VCaP (cell line): ENCODE data around the gene FIZ1.
"Not testable (repeated sequence)": the region's sequence is repeated elsewhere in the genome, so short reads cannot be mapped to it uniquely, and the experiment has no call there.

Experiments used
- H3K27ac ChIP-seq: fragments of 450-650 bp; 2 replicates; pipeline ENCODE4 v1.5.1; 2017
- TF ChIP-seq, protein P1 (sequence below): fragments of 450-650 bp; conservative IDR thresholded peaks from 2 replicates; pipeline ENCODE4 v1.5.1; 2017; ENCODE audit warnings: mild to moderate bottlenecking, moderate library complexity

FIZ1 gene

DNA sequence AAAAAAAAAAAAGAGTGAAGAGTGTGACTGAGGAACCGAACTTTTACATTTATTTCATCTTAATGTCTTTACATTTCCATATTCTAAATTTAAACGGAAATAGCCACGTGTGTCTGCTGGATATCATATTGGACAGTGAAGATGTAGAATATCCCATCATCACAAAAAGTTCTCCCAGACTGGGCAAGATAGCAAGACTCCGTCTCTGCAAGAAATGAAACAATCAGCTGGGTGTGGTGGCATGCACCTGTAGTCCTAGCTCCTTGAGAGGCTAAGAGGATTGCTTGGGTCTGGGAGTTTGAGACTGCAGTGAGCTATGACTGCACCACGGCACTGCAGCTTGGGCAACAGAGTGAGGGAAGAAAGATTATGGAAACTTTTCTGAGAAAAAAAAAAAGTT lies 22.6 kb downstream of the FIZ1 start:
- H3K27ac ChIP-seq: no peak overlapping the region
- TF ChIP-seq, protein P1, sequence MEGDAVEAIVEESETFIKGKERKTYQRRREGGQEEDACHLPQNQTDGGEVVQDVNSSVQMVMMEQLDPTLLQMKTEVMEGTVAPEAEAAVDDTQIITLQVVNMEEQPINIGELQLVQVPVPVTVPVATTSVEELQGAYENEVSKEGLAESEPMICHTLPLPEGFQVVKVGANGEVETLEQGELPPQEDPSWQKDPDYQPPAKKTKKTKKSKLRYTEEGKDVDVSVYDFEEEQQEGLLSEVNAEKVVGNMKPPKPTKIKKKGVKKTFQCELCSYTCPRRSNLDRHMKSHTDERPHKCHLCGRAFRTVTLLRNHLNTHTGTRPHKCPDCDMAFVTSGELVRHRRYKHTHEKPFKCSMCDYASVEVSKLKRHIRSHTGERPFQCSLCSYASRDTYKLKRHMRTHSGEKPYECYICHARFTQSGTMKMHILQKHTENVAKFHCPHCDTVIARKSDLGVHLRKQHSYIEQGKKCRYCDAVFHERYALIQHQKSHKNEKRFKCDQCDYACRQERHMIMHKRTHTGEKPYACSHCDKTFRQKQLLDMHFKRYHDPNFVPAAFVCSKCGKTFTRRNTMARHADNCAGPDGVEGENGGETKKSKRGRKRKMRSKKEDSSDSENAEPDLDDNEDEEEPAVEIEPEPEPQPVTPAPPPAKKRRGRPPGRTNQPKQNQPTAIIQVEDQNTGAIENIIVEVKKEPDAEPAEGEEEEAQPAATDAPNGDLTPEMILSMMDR: no peak

DNA sequence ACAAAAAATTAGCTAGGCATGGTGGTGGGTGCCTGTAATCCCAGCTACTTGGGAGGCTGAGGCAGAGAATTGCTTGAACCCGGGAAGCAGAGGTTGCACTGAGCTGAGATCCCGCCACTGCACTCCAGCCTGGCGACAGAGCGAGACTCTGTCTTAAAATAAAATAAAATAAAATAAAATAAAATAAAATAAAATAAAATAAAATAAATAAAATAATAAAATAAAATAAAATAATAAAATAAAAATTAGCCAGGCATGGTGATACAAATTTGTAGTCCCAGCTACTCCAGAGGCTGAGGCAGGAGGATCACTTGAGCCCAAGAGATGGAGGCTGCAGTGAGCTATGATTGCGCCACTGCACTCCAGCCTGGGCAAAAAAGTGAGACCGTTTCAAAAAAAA lies 25.4 kb downstream of the FIZ1 start:
- not testable (repeated sequence) for H3K27ac ChIP-seq

DNA sequence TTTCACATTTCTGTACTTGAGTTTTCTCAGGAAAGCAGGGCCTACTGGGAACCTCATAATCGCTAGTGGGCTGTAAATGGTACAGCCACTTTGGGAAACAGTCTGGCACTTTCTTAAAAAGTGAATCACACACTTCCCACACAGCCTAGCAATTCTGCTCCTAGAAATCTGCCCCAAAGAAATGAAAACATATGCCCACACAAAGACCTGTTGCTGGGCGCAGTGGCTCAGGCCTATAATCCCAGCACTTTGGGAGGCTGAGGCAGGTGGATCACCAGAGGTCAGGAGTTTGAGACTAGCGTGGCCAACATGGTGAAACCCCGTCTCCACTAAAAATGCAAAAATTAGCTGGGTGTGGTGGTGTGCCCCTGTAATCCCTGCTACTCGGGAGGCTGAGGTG lies 29.8 kb downstream of the FIZ1 start:
- H3K27ac ChIP-seq: not testable (repeated sequence)

DNA sequence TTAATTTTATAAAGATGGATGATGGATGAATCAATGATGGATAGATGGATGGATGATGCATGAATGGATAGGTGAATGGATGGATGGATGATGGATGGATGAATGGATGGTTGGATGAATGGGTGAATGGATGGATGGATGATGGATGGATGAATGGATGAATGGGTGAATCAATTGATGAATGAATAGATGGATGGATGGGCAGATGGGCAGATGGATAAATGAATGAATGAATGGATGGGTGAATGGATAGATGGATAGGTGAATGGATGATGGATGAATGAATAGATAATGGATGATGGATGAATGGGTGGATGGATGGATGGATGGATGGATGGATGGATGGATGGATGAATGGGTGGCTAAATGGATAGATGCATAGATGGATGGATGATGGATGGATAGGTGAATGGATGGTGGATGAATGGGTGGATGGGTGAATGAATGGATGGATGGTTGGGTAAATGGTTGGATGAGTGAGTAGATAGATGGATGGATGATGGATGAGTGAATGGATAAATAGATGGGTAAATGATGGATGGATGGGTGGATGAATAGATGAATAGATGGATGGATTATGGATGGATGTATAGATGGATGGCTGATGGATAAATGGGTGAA lies 31.5 kb downstream of the FIZ1 start:
- TF ChIP-seq, protein P1: no peak

DNA sequence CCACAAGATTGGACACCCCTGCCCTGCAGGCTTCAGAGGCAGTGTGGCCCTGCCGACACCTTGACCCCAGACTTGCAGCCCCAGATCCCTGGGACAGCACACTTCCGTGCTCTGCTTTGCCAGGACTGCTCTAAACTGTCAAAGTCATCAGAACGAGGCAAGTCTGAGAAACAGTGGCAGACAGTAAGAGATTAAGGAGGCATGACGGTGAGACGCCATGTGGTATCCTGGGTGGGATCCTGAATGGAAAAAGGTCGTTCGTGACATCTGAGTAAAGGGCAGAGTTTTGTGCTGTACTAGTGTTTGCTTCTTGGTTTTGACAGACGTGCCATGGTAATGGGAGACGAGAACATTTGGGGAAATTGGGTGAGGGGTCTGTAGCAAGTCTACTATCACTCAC lies 32.5 kb downstream of the FIZ1 start:
- TF ChIP-seq, protein P1: no peak
- H3K27ac ChIP-seq: no peak overlapping the region

More for the DNA sequence above, 31.5 kb downstream of the FIZ1 start:
- no peak overlapping the region for H3K27ac ChIP-seq

DNA sequence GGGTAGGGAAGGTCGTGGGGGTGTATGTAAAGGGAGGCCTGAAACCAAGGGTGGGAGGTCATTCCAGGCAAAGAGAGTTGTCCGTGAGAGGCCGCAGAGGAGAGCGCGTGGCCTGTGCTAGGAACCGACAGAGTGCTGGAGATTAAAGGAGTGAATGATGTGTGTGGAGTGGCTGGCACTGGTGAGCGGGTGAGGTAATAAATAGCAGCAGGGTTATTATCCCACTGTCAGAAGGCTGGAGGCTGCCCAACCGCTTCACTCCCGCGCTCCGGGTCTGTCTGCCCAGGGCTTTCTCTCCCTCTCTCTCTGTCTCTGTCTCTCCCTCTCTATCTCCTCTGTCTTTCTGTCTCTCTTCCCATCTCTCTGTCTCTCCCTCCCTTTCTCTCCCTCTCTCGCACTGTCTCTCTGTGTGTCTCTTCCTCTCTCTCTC lies 36.0 kb downstream of the FIZ1 start:
- TF ChIP-seq, protein P1: no peak
- no peak overlapping the region for H3K27ac ChIP-seq

DNA sequence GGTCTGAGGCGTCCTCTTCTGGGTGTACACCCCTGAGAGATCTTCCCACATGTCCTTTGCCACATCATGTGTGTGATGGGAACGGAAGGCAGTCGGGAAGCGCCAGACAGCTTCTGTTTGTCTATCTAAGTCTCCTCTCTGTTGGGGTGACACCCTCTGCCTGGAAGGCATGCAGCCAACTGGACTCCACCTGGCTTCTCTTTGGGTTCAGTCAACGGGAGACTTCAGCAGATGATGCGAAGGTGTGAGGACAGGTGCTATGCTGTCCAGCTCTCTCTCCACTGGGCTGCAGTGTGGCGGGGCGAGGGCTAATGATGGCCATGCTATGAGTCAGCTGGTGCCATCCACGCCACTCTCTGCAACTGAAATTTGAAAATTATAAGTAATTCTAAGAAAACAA lies 39.6 kb downstream of the FIZ1 start:
- TF ChIP-seq, protein P1: no peak

DNA sequence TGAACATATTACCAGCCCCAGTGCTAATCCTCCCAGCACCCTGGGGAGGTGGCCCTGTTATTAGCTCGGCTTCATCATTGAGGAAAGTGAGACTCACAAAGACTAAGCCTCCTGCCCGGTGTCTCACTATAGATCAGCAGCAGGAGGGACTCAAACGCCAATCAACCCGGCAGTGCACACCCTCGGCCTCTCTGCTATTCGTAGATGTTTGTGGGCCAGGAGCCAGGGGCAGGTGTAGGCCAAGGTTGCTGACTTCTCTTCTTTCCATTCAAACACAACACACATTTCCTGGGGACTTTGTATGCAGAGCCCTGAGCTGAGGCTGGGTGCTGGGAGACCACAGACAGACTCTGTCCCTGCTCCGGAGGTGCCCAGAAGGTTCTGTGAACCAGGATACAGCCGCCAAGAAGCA lies 44.6 kb downstream of the FIZ1 start:
- no peak overlapping the region for H3K27ac ChIP-seq
- TF ChIP-seq, protein P1: no peak

More for the DNA sequence above, 39.6 kb downstream of the FIZ1 start:
- no peak overlapping the region for H3K27ac ChIP-seq

DNA sequence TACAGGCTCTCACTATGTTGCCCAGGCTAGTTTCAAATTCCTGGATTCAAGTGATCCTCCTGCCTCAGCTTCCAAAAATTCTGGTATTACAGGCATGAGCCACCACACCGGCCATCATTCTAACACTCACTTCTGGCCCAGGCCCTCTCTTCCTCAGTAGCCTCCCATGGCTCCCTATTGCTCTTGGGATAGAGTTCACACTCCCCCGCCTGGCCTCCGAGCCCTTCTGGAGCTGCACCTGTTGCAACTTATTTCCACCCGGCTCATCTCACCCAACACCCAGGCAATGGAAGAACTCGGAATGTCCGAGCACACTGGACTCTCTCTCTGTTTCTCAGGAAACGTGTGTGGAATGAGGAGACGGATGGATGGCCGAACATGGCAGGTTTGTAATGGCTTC lies 45.0 kb downstream of the FIZ1 start:
- TF ChIP-seq, protein P1: no peak
- no peak overlapping the region for H3K27ac ChIP-seq
